G401 (cell line): ENCODE measurements around the gene PREX1. TPM values are rescaled to one million over a fixed set of nuclear protein-coding genes. Genes with fewer than 3 reads are reported as not detected.
"Not testable (repeated sequence)": the region's sequence is repeated elsewhere in the genome, so short reads cannot be mapped to it uniquely, and the experiment has no call there.

ENCODE experiments used
- DNase-seq: peaks from one replicate; pipeline ENCODE4 v3.0.0-alpha.2; 2015; ENCODE audit warnings: low spot score
- in situ Hi-C: cut with HindIII; loops from 2 replicates; pipeline ENCODE4 v1.10.0; 2016; ENCODE audit warnings: low sequenced_read_pairs, mixed read lengths
- total RNA-seq: library from RNA; depleted of rRNA; stranded (reverse); fragments of >200 nt; shearing (Covaris generic); gene quantifications from 2 replicates; pipeline ENCODE4 v1.2.3, GENCODE V29; 2014

PREX1 gene
- total RNA-seq, 1 experiment from 2014 or later: 6.1 TPM

DNA sequence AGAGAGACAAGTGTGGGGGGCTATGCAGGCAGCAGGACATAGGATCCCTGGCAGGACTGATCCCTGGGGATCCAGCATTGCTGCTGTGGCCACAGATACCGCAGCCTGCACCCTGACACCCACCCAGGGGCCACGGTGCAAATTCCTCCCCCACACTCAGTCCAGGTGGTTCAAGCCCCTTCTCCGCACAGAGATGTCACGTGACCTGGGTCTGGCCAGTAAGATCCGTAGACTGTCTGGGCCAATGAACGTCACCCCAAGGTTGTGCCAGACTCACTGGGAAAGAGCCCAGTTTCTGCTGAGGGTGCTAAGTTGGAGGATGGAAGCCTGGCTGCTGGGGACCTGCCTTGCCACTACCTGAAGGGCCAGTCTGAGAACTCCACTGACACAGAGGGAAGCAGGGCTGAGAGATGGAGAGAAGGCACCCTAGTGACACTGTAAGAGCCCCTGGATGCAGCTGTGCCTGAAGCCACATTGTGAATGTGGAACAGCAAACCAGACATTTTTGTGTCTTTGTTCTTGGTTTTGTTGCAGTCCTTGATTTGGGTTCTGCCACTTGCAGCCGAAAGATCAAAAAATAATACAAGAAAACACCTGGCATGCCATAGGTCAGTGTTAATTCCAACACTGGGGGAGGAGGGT, 228.6 kb downstream of the PREX1 start:
- no peak for DNase-seq
- in situ Hi-C loops: no loop called here

DNA sequence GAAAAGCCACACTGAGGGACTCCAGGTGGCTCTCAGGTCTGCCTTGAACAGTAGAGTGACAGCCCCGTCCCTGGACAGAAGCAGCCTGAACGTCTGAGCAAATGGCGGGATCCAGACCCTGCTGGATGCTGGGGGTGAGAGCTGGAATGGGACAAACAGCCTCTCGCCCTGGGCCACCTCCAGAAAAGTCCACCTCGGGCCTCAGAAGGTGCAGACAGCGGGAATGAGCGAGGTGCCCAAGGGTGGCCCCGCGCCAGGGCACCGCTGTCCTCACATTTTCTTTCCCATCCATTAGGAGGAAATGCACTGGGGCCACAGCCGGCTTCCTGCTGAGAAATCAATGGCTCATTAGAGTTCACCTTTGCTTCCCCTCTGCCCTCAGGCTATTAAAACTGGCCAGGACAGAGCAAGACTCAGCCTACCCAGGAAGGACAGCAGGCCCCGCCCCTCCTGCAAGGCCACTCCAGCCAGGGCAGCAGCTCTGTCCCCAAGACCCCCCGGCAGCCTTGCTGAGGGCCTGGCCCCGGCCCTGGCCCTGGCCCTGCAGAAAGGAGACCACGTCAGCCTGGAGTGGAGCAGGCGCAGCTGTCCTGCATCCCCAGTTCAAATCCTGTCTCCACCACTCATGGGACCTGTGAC, 229.4 kb downstream of the PREX1 start:
- DNase-seq, in situ Hi-C loops: not testable (repeated sequence)

DNA sequence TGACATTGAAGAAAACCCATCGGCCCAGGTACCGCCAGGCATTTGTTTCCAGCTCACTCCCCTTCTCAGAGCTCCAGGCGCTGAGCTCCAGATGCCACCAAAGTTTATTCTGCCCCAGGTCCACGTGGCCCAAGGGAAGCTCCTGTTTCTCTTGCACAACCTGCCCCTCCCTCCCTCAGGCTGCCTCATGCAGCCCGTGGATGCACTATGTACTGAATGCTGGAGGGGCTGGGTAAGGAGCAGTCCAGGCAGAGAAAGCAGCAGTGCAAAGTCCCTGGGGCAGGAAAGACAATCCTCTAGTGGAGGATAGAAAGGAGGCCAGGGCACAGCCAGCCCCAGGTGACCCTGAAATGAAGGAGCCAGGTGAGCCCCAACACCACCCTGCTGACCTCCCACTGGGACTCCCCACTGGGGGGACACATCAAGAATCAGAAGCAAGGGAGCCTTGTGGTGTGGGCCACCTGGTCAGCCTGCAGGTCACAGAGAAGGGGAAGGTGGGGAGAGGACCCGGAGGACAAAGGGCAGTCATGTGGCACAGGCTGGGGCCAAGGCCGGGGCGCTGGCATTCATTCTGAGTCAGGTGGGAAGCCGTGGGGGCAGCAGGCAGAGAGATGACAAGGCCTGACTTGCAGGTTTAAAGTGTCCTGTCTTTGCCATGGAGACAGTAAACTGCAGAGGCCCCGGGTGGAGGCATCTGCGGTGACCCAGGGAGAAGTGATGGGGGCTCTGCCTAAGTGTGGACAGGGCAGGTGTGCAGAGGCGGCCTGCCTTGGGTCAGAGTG, 230.1 kb downstream of the PREX1 start:
- in situ Hi-C loops: no loop called here
- DNase-seq: no peak

DNA sequence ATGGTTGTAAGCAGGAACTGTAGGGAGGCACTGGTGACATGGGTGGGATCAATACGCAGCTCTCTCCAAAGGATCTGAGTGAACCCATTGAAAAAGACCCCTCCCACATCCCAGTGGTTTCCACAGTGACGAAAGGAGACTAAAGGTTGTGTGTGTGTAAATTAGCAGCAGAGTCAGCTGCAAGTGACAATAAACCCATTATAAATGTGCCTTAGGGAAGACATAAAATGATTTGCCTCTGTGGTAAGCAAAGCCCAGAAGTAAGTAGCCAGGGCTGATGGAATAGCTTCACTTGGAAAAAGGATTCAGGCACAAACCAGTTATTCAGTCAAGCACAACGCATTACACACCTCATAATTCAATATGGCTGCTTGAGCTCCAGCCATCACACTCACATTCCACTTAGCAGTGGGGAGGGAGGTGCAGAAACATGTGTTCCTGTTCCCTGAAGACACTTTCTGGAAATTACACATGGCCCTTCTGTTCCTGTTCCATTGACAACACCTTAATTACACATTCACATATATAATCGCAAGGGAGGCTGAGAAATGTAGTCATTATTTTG, 231.4 kb downstream of the PREX1 start:
- in situ Hi-C loops: no loop called here

DNA sequence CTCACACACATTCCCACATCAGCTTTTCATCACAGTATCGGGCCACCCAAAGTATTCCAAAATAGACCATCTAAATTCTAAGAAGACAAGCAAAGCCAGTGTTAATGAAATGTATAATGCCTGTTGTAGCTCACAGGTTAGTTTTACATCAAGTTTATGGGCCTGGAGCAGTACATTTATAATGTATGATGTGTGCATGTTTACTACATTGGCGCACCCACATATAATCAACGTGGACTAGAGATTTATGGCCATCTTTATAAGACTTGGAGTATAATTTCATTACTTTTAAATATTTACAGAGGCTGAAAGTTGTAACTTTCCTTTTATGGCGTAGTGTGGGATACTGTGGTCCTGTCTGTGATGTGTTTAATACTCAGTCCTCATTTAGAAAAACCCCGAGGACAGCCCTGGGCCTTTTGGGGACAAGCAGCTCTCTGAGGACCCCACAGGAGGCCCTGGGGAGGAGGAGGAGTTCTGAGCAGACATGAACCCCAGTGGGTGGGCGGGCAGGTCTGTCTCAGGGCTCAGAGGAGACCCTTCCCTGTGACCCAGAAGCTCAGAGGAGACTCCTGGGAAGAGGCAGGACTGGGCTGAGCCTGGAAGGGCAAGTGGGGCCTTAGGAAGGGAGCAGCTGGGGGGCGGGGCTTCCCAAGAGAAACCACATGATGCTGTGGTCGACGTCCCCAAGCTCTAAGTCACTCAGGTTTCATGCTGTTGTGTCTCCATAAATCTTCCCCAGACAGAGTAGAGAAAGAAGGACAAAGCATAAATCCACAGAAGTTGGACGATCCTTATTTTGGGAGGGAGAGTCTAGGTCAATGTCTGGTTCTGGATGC, 232.1 kb downstream of the PREX1 start:
- in situ Hi-C loops: no loop called here
- no peak for DNase-seq

More for the DNA sequence above, 231.4 kb downstream of the PREX1 start:
- DNase-seq: no peak

DNA sequence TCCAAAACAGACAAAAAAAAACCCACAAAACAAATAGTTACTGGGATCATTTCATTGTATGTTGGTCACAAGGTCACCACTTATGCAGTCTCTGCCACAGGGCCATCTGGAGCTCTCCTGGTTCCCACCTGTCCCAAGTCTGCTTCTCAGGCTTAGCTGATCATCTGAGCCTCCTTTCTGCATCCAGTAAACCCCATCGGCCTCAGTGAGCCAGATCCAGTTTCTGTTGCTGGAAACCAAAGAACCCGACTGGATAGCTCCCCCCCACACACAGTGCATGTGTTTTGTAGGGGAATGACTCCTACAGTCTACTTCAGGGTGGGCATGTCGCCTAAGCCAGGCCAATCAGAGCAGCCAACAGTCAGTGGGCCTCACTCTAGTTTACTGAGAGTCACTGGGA, 233.3 kb downstream of the PREX1 start:
- in situ Hi-C loops: no loop called here

DNA sequence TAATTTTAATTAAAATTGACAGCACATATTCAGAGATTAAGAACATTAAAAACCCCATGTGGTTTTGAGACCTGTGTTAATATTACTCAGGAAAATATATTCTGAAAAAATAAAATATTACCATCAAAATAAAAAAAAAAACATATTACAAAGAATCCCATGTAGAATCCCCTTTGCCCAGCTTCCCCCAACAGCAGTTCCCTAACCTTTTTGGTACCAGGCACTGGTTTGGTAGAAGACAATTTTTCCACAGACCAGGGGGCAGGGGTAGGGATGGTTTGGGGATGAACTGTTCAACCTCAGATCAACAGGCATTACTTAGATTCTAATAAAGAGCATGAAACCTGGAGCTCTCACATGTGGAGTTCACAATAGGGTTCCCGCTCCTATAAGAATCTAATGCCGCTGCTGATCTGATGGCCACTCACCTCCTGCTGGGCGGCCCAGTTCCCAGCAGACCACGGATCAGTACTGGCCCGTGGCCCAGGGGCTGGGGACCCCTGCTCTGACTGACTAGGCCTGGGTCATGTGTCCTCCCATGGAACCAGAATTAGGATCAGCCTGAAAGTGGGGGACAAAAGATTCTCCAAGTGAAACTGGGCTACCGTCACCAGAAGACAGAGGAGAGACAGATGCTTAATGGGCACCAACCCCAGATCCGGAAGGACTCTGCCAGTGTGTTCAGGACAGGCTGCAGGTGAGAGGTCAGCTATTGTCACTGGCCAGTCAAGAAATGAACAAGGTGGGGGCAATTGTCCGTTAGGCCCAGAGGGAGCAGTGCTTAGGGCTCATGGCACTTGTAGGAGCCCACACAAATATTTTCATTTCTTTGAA, 235.5 kb downstream of the PREX1 start:
- DNase-seq: no peak
- in situ Hi-C loops: no loop called here

More for the DNA sequence above, 233.3 kb downstream of the PREX1 start:
- no peak for DNase-seq

DNA sequence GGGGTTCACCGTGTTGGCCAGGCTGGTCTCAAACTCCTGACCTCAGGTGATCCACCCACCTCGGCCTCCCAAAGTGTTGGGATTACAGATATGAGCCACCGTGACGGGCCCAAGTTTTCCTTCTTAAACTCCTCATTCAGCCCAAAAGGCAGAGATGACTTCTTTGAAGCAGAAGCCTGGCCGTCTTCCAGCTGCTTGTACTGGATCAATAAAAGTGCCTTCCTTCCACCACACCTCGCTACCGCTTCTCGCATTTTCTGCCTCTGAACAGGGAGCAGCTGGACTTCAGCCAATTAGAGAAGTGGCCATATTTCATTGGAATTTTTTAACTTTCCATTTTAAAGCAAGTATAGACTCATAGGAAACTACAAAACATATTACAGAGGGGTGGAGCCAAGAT, 241.1 kb downstream of the PREX1 start:
- DNase-seq: no peak
- in situ Hi-C loops: no loop called here

DNA sequence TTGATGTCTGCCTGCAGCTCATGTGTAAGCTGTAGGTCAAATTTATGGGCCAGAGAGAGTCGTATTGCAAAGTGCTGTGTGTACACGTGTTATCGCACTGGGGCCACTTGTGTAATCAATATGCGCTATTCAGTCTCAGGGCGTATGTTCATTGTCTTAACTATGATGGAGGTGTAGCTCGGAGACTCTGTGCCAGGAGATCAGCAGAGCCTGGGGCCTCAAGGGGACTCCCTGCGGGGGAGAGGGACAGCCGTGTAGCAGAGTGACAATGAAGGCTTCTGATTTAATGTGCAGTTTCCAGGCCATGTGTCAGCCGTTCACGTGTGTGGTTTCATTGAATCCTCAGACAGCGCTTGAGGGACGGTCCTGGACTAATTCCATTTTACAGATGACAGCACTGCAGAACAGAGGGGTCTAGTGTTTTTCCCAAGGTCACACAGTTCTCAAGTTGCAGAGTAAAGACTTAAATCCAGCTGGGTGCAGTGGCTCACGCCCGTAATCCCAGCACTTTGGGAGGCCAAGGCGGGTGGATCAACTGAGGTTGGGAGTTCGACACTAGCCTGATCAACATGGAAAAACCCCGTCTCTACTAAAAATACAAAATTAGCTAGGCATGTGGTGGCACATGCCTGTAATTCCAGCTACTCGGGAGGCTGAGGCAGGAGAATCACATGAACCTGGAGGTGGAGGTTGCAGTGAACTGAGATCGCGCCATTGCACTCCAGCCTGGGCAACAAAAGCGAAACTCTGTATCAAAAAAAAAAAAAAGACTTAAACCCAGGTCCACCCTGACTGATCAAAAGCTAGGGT, 242.5 kb downstream of the PREX1 start:
- no peak for DNase-seq
- in situ Hi-C loops: no loop called here

DNA sequence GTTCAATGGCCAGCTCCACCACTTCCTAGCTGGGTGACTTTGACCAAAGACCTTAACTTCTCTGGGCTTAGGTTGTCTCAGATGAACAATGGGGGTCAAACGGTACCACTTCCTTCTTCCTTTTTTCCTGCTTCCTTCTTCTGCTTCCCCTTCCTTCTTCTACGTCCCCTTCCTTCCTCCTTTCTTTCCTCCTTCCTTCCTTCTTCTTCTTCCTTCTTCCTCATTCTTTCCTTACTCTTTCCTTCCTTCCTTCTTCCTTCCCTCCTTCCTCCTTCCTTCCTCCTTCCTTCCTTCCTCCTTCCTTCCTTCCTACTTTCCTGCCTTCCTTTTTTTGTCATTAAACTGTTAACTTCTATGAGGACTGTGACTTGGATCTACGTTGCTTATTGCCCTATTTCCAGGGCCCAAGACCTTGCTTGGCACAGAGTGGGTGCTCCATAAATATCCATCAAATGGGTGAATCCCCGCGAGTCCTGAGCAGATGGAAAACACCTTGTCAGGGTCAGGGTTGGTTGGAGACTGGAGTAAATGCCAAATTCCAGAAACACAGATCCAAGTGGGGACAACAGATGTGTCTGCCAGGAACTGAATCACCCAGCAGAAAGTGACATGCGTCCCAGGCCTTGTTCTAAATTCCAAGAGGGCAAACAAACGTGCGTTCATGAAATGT, 243.3 kb downstream of the PREX1 start:
- in situ Hi-C loops: no loop called here
- DNase-seq: no peak

DNA sequence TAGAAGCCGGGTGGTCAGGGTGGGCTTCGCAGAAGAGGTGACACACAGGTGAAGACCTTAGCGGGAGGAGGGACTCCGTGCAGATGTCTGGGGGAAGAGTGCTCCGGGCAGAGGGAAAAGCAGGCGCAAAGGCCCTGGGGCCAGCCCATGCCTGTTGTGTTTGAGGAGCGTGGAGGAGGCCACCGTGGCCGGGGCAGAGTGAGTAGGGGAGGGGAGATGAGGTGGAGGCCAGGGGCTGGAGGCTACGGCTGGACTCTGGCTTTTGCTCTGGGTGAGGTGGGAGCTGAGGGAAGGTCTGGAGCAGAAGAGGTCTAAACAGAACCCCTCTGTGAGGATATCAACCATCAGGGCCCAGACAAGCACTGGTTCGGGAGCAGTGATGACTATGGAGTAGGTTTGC, 244.0 kb downstream of the PREX1 start:
- no peak for DNase-seq

DNA sequence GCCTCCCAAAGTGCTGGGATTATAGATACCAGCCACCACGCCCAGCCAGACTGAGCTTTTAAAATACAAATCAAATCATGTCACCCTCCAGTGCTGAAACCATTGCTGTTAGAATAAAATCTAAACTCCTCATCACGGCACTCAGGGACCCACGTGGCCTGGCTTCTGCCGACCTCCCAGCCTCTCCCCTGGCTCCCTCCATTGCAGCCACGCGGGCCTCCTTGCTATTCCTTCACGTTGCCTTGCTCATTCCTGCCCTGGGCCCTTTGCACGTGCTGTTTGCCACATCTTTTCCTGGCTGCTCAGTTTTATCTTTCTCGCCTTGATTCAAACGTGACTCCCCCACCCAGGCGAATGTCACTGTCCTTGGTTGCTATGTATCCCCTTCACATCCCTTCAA, 244.6 kb downstream of the PREX1 start:
- in situ Hi-C loops: no loop called here
- no peak for DNase-seq

More for the DNA sequence above, 244.0 kb downstream of the PREX1 start:
- in situ Hi-C loops: no loop called here

DNA sequence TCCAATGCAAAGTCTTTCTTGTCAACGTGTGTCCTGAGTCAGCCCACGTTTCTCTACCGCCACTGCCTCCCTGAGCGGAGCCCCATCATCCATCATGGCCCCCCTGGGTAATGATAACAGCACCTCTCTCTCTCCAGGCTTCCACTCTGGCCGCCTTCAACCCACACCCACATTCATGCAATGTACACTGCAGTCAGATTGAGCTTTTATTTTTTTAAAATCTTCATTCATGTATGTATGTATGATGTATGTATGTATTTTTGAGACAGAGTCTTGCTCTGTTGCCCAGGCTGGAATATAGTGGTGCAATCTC, 245.2 kb downstream of the PREX1 start:
- no peak for DNase-seq
- in situ Hi-C loops: no loop called here

DNA sequence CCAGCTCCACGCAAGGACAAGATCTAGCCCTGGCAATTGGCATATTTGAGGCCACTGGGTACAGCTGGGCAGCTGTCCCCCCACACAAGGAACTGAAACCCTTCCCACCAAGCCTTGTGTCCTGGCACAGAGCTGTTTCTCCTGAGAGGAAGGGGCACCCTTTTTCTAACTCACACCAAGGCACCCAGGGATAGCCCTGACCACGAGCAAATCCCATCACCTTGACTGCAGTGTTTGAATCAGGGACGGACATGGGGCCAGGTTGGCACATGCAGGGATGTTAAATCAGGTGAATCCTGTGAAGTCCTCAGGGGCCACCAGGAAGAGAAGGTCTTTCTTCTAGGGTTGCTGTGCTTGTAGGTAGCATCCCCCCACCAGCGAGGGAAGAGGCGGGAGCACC, 246.6 kb downstream of the PREX1 start:
- no peak for DNase-seq
- in situ Hi-C loops: no loop called here

DNA sequence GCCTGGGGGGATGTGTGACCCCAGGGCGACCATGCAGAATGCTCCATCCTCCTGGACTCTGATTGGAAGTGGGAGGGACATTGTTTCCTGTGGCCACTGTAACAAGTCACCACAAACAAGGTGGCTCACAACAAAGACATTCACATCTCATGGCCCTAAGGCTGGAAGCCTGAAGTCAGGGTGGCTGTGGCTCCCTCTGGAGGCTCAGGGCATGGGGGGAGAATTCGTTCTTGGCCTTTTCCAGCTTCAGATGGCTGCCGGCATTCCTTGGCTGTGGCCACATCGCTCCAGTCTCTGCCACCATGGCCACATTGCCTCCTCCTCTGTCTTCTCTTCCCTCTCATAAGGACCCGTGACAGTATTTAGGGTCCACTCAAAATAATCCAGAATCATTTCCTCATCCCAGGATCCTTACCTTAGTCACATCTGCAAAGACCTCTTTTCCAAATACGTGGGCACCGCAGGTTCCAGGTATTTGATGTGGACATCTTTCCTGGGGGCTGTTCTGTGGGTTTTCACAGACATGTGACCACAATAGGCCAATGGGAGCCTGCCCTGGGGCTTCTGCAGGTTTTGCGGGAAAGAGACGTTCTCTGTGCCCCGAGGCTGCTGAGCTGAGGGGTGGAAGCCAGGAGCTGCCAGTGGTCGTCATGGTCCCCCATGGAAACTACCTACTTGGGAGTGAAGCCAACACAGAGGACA, 249.3 kb downstream of the PREX1 start:
- DNase-seq: no peak
- in situ Hi-C loops: no loop called here

DNA sequence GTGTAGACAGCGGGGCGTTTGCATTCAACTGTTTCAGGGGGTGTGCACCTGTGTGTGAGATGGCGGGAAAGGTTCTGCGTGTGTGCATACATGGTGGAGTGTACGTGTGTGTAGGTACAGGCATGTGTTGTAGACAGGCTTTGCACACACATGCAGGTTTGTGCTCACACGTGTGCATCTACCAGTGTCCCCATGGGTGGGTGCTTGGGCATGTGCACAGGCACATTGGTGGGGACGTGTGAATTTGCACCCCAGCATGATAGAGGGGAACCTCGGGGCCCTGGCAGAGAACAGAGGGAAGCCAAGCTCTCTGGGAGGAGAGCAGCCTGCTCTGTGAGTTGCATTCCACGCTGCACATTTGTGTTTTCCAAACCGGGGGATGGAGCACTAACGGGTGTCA, 250.2 kb downstream of the PREX1 start:
- in situ Hi-C loops: no loop called here
- DNase-seq: no peak

DNA sequence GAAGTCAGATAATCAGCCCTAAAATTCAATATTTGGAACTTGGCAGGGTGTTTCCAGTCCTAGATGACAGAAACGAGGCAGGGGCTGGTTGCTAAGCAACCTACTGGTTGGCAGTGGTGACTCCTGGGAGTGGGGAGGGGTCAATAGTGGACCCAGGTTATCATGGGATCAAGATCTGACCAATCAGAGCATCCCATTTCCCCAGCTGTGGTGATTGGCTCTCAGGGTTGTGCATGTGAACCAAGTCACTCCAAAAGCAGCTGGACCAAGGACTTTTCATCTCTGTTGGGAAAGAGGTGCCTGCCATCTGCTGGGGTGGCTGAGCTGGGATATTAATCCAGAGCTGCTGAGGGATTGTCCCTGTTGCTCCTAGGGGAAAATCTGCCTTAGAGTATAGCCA, 253.4 kb downstream of the PREX1 start:
- in situ Hi-C loops: no loop called here
- DNase-seq: no peak
